Measurements from ENCODE around the gene MBTPS1. TPM values are rescaled to one million over a fixed set of nuclear protein-coding genes. Genes with fewer than 3 reads are reported as not detected.

The MBTPS1 gene
- total RNA-seq, 1 donor from 2014 or later = 85.9 TPM

- Histone ChIP-seq H3K27me3 (ENCODE audit: insufficient read depth, low read length) (peaks cover 36% of the 10 kb centered on the region), H4K20me1 (ENCODE audit: insufficient read depth, low read length) (peaks cover 5% of the 10 kb centered on the region), H3K4me2 (ENCODE audit: low read length) (no peak overlapping the region), H3K9me3 (ENCODE audit: insufficient read depth, low read depth, low read length) (peaks cover 9% of the 10 kb centered on the region), H3K4me1 (ENCODE audit: insufficient read depth, low read length) (no peaks in the 10 kb centered on the region), H3K4me3 (ENCODE audit: insufficient read depth, low read depth, low read length) (no peak overlapping the region), H2AFZ (ENCODE audit: low read depth, low read length) (no peak overlapping the region), H3K27ac (ENCODE audit: low read depth, low read length) (no peak overlapping the region), H3K36me3 (ENCODE audit: insufficient read depth, low read length) (no peaks in the 10 kb centered on the region), H3K79me2 (ENCODE audit: insufficient read depth, low read length) (no peaks in the 10 kb centered on the region), H3K9ac (ENCODE audit: low read length) (no peak overlapping the region)
- H3K27me3 Mint-ChIP-seq (ENCODE audit: low read depth, unreplicated experiment) = peaks cover 41% of the 10 kb centered on the region
- peaks cover 8% of the 10 kb centered on the region for H3K9me3 Mint-ChIP-seq (ENCODE audit: unreplicated experiment)
- no peak for DNase-seq (ENCODE audit: low read depth)
- peaks cover 5% of the 10 kb centered on the region for H3K36me3 Mint-ChIP-seq (ENCODE audit: low read depth, unreplicated experiment)
- no peak for FAIRE-seq
- peak overlapping the region; percentile 7 for H3K27ac Mint-ChIP-seq (ENCODE audit: unreplicated experiment)
- TF ChIP-seq CTCF (IDR thresholded peaks at IDR 0.05; ENCODE audit: insufficient read depth, low read depth, low read length) (no peak), EZH2 (IDR thresholded peaks at IDR 0.05; ENCODE audit: insufficient read depth, low read length) (no peak)
- peaks cover 2% of the 10 kb centered on the region for H3K4me1 Mint-ChIP-seq (ENCODE audit: low read depth, unreplicated experiment)
- H3K4me3 Mint-ChIP-seq (ENCODE audit: unreplicated experiment) = no peak overlapping the region
Observed at GRCh38 chr16:84039696-84040095, 77.0 kb downstream of the MBTPS1 start.

- H3K27me3 Mint-ChIP-seq (ENCODE audit: low read depth, unreplicated experiment) = peaks cover 48% of the 10 kb centered on the region
Observed at GRCh38 chr16:84038469-84038868, 78.3 kb downstream of the MBTPS1 start.

More at GRCh38 chr16:84038469-84038868, 78.3 kb downstream of the MBTPS1 start:
- peaks cover 5% of the 10 kb centered on the region for H3K36me3 Mint-ChIP-seq (ENCODE audit: low read depth, unreplicated experiment)
- H3K79me2 ChIP-seq (ENCODE audit: insufficient read depth, low read length) = no peaks in the 10 kb centered on the region
- no peak overlapping the region for H3K27ac Mint-ChIP-seq (ENCODE audit: unreplicated experiment)
- no peak for DNase-seq (ENCODE audit: low read depth)
- no peak overlapping the region for H3K4me2 ChIP-seq (ENCODE audit: low read length)
- no peaks in the 10 kb centered on the region for H3K36me3 ChIP-seq (ENCODE audit: insufficient read depth, low read length)
- FAIRE-seq = no peak
- no peaks in the 10 kb centered on the region for H3K4me1 ChIP-seq (ENCODE audit: insufficient read depth, low read length)
- no peak overlapping the region for H3K4me3 ChIP-seq (ENCODE audit: insufficient read depth, low read depth, low read length)
- peaks cover 8% of the 10 kb centered on the region for H3K9me3 Mint-ChIP-seq (ENCODE audit: unreplicated experiment)
- H3K4me3 Mint-ChIP-seq (ENCODE audit: unreplicated experiment) = no peak overlapping the region
- peaks cover 1% of the 10 kb centered on the region for H3K4me1 Mint-ChIP-seq (ENCODE audit: low read depth, unreplicated experiment)
- no peaks in the 10 kb centered on the region for H4K20me1 ChIP-seq (ENCODE audit: insufficient read depth, low read length)
- peaks cover 28% of the 10 kb centered on the region for H3K27me3 ChIP-seq (ENCODE audit: insufficient read depth, low read length)
- H3K9me3 ChIP-seq (ENCODE audit: insufficient read depth, low read depth, low read length) = peaks cover 9% of the 10 kb centered on the region
- no peak overlapping the region for H3K9ac ChIP-seq (ENCODE audit: low read length)
- no peak overlapping the region for H3K27ac ChIP-seq (ENCODE audit: low read depth, low read length)
- no peak overlapping the region for H2AFZ ChIP-seq (ENCODE audit: low read depth, low read length)
- TF ChIP-seq EZH2 (IDR thresholded peaks at IDR 0.05; ENCODE audit: insufficient read depth, low read length) = no peak
- no peak for TF ChIP-seq CTCF (IDR thresholded peaks at IDR 0.05; ENCODE audit: insufficient read depth, low read depth, low read length)
